GM21529 (cell line): ENCODE measurements around the gene ANKFY1.
"Not testable (repeated sequence)": the region's sequence is repeated elsewhere in the genome, so short reads cannot be mapped to it uniquely, and the experiment has no call there.

ENCODE experiments used
- ATAC-seq: cut with Tn5 transposase; IDR thresholded peaks from one replicate; pipeline ENCODE4 v1.9.1; 2021; ENCODE audit not compliant: unreplicated experiment

ANKFY1 gene

GRCh38 chr17:4159761-4160160, 104.0 kb downstream of the ANKFY1 start:
- ATAC-seq, result no peak

- ATAC-seq, result no peak
These were observed 106.0 kb downstream of the ANKFY1 start for GRCh38 chr17:4157618-4158333.

GRCh38 chr17:4156750-4157381, 106.9 kb downstream of the ANKFY1 start:
- ATAC-seq, result no peak

GRCh38 chr17:4155980-4156620, 107.7 kb downstream of the ANKFY1 start:
- no peak for ATAC-seq

- no peak for ATAC-seq
These were observed 109.6 kb downstream of the ANKFY1 start for GRCh38 chr17:4154201-4154600.

GRCh38 chr17:4152471-4152870, 111.3 kb downstream of the ANKFY1 start:
- no peak for ATAC-seq

GRCh38 chr17:4150096-4150495, 113.7 kb downstream of the ANKFY1 start:
- ATAC-seq, result no peak

GRCh38 chr17:4148611-4149308, 115.0 kb downstream of the ANKFY1 start:
- no peak for ATAC-seq

- ATAC-seq, result no peak
These were observed 115.9 kb downstream of the ANKFY1 start for GRCh38 chr17:4147751-4148310.

- no peak for ATAC-seq
These were observed 117.1 kb downstream of the ANKFY1 start for GRCh38 chr17:4146641-4147040.

GRCh38 chr17:4144422-4144747, 119.4 kb downstream of the ANKFY1 start:
- ATAC-seq, result no peak

- peak; percentile 55 for ATAC-seq
These were observed 120.0 kb downstream of the ANKFY1 start for GRCh38 chr17:4143563-4144421.

GRCh38 chr17:4142107-4142900, 121.5 kb downstream of the ANKFY1 start:
- ATAC-seq, result peak; percentile 20

- ATAC-seq, result no peak
These were observed 123.7 kb downstream of the ANKFY1 start for GRCh38 chr17:4140125-4140524.

- ATAC-seq, result not testable (repeated sequence)
These were observed 124.8 kb downstream of the ANKFY1 start for GRCh38 chr17:4138906-4139526.

GRCh38 chr17:4136373-4136772, 127.4 kb downstream of the ANKFY1 start:
- ATAC-seq, result no peak

- ATAC-seq, result no peak
These were observed 128.3 kb downstream of the ANKFY1 start for GRCh38 chr17:4135489-4135888.

- ATAC-seq, result no peak
These were observed 129.1 kb downstream of the ANKFY1 start for GRCh38 chr17:4134721-4135120.

- ATAC-seq, result no peak
These were observed 133.1 kb downstream of the ANKFY1 start for GRCh38 chr17:4130715-4131114.
